HepG2 (cell line): Measurements from ENCODE around the gene DEFB131B. TPM values are rescaled to one million over a fixed set of nuclear protein-coding genes. Genes with fewer than 3 reads are reported as not detected.

Experiments used
- ATF7-NPFF ChIP-seq: sonication (generic); formaldehyde crosslinking; IDR thresholded peaks from 2 replicates; pipeline ENCODE4 v1.8.1; 2023; ENCODE audit warnings: mild to moderate bottlenecking, low read depth, missing genetic modification reagents, moderate library complexity
- CENPT ChIP-seq: sonication (generic); formaldehyde crosslinking; IDR thresholded peaks from 2 replicates; pipeline ENCODE4 v1.8.0; 2022; ENCODE audit warnings: low read depth, mild to moderate bottlenecking, moderate library complexity, missing genetic modification reagents
- CREM ChIP-seq, 2 experiments: sonication (generic) in 1 of 2; formaldehyde crosslinking in 1 of 2; IDR thresholded peaks; 2 replicates each; pipeline versions ENCODE4 v1.4.0 to v1.6.1; 2016 to 2020; ENCODE audit warnings: antibody characterized with exemption in 1 of 2, mild to moderate bottlenecking in 1 of 2, missing genetic modification reagents in 1 of 2
- GATAD1 ChIP-seq: IDR thresholded peaks from 2 replicates; pipeline ENCODE4 v1.6.1; 2016; ENCODE audit warnings: missing genetic modification reagents, missing compliant biosample characterization
- HDAC6 ChIP-seq: fragments of 200-600 bp; sonication (generic); IDR thresholded peaks from 2 replicates; pipeline ENCODE4 v1.7.0; 2017; ENCODE audit warnings: mild to moderate bottlenecking, antibody characterized with exemption, low read length, low read depth
- HNRNPLL ChIP-seq: fragments of 200-400 bp; formaldehyde crosslinking; IDR thresholded peaks from 2 replicates; pipeline ENCODE4 v1.6.1; 2017; ENCODE audit warnings: mild to moderate bottlenecking, low read depth, low read length; ENCODE audit not compliant: poor library complexity, severe bottlenecking
- IRX3 ChIP-seq: sonication (generic); formaldehyde crosslinking; IDR thresholded peaks from 2 replicates; pipeline ENCODE4 v1.8.1; 2023; ENCODE audit warnings: mild to moderate bottlenecking, low read depth, missing genetic modification reagents, borderline replicate concordance
- KDM1A ChIP-seq: IDR thresholded peaks from 2 replicates; pipeline ENCODE4 v1.6.1; 2016; ENCODE audit warnings: missing compliant biosample characterization
- MATR3 ChIP-seq: sonication (generic); formaldehyde crosslinking; IDR thresholded peaks from 2 replicates; pipeline ENCODE4 v1.4.0; 2020; ENCODE audit warnings: missing genetic modification reagents
- ONECUT2 ChIP-seq: sonication (generic); formaldehyde crosslinking; IDR thresholded peaks from 2 replicates; pipeline ENCODE4 v1.4.0; 2020; ENCODE audit warnings: missing genetic modification reagents
- PHF20 ChIP-seq: sonication (generic); formaldehyde crosslinking; IDR thresholded peaks from 2 replicates; pipeline ENCODE4 v1.5.0; 2020; ENCODE audit warnings: mild to moderate bottlenecking, missing genetic modification reagents
- RFXANK ChIP-seq: IDR thresholded peaks from 2 replicates; pipeline ENCODE4 v1.6.1; 2016
- RXRA ChIP-seq: sonication (generic); formaldehyde crosslinking; IDR thresholded peaks from 2 replicates; pipeline ENCODE4 v1.5.1; 2020; ENCODE audit warnings: missing genetic modification reagents
- SP4 ChIP-seq: sonication (generic); formaldehyde crosslinking; IDR thresholded peaks from 2 replicates; pipeline ENCODE4 v1.8.1; 2023; ENCODE audit warnings: mild to moderate bottlenecking, missing genetic modification reagents
- SRF ChIP-seq: IDR thresholded peaks from 2 replicates; pipeline ENCODE4 v1.6.1; 2011; ENCODE audit warnings: mild to moderate bottlenecking, low read depth, low read length, moderate library complexity
- TBX3 ChIP-seq: fragments of 450-650 bp; IDR thresholded peaks from 2 replicates; pipeline ENCODE4 v1.6.1; 2017; ENCODE audit warnings: antibody characterized with exemption, mild to moderate bottlenecking, inconsistent platforms, borderline replicate concordance
- ZNF343 ChIP-seq: sonication (generic); formaldehyde crosslinking; IDR thresholded peaks from 2 replicates; pipeline ENCODE4 v1.4.0; 2020; ENCODE audit warnings: mild to moderate bottlenecking, missing genetic modification reagents
- ZNF674 ChIP-seq: sonication (generic); formaldehyde crosslinking; IDR thresholded peaks from 2 replicates; pipeline ENCODE4 v1.5.0; 2020; ENCODE audit warnings: low read depth, mild to moderate bottlenecking, missing genetic modification reagents
- polyA plus RNA-seq, 8 experiments: library from polyadenylated mRNA; depleted of rRNA in 3 of 8; stranded (reverse) in 7 of 8; unstranded in 1 of 8; fragments of >200 nt; fragmentation: Illumina TruSeq in 4 of 8; extraction: Trizol in 4 of 8; gene quantifications; 2 replicates each; pipeline versions ENCODE4 v1.2.1 to v1.2.3, GENCODE V29; 2011 to 2016; ENCODE audit warnings: low read depth in 4 of 8, missing spikeins in 1 of 8, mixed read lengths in 1 of 8; ENCODE audit not compliant: insufficient read depth in 1 of 8
- total RNA-seq, 5 experiments: library from RNA; depleted of rRNA; stranded (reverse); fragments of >200 nt; fragmentation: Illumina TruSeq; extraction: Trizol; gene quantifications; 2 replicates each; pipeline ENCODE4 v1.2.3, GENCODE V29; 2016; ENCODE audit warnings: low read depth in 1 of 5
- TF ChIP-seq, protein P1 (sequence below): sonication (generic); formaldehyde crosslinking; IDR thresholded peaks from 2 replicates; pipeline ENCODE4 v1.4.0; 2020; ENCODE audit warnings: missing genetic modification reagents
- TF ChIP-seq, protein P2 (sequence below): sonication (generic); formaldehyde crosslinking; IDR thresholded peaks from 2 replicates; pipeline ENCODE4 v1.4.0; 2020; ENCODE audit warnings: missing genetic modification reagents, borderline replicate concordance
- TF ChIP-seq, protein P3 (sequence below): sonication (generic); formaldehyde crosslinking; conservative IDR thresholded peaks from 2 replicates; pipeline ENCODE4 v1.8.0; 2022; ENCODE audit warnings: mild to moderate bottlenecking, moderate library complexity, missing genetic modification reagents
- TF ChIP-seq, protein P4 (sequence below), 2 experiments: fragments of 450-650 bp in 1 of 2; sonication (generic) in 1 of 2; formaldehyde crosslinking; IDR thresholded peaks; 2 replicates each; pipeline versions ENCODE4 v1.5.0 to v1.8.0; 2020 to 2022; ENCODE audit warnings: mild to moderate bottlenecking in 1 of 2, missing genetic modification reagents in 1 of 2
- TF ChIP-seq, protein P5 (sequence below): IDR thresholded peaks from 2 replicates; pipeline ENCODE4 v1.6.1; 2016; ENCODE audit warnings: low read depth

The DEFB131B gene
- total and polyA plus RNA-seq, 2 of the 13 experiments (the other 11 are each of a cell fraction or from before 2014, with no cell fraction given) = not detected

DNA sequence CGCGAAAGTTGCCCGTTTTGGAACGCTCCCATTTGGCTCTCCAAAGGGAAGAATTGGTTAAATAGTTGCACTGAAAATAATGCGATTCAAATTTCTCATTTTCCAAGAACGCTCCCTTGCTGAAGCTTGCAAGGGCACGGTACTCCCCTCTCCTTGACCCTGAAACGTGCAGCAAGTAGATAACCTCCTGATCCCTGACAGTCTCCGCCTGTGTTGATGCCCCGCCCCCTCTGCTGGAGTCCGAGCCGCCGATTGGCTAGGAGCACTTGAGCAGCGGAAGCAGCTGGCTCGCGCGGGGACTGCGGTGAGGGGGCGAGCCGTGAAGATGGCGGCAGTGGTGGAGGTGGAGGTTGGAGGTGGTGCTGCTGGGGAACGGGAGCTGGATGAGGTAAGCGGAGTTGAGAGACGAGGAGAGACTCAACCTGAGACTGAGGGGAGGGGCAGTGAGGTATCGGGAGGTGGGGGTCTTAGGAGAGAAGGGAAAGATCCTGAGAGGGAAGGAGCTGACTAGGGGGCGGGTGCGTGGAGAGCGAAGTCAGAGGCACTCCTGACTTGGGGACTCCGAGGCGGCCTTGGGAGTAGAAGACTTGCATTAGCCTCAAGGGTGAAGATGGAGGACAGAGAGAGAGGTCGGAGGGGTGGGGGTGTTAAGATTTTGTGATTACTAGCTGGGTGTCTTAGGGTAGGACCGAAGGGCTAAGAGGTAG lies 50.6 kb downstream of the DEFB131B start, which contains the start of gene RNF121 (continued):
- peak; percentile 93 for TF ChIP-seq GATAD1
- TF ChIP-seq SP4 (CRISPR knock-in tag) = no peak
- no peak for TF ChIP-seq ZNF674 (CRISPR knock-in tag)
- no peak for TF ChIP-seq TBX3
- TF ChIP-seq HNRNPLL = peak; percentile 35
- no peak for TF ChIP-seq ZNF343 (CRISPR knock-in tag)
- no peak for TF ChIP-seq RFXANK (CRISPR knock-in tag)
- TF ChIP-seq, protein P1, sequence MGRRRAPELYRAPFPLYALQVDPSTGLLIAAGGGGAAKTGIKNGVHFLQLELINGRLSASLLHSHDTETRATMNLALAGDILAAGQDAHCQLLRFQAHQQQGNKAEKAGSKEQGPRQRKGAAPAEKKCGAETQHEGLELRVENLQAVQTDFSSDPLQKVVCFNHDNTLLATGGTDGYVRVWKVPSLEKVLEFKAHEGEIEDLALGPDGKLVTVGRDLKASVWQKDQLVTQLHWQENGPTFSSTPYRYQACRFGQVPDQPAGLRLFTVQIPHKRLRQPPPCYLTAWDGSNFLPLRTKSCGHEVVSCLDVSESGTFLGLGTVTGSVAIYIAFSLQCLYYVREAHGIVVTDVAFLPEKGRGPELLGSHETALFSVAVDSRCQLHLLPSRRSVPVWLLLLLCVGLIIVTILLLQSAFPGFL (CRISPR knock-in tag) = no peak
- TF ChIP-seq, protein P2, sequence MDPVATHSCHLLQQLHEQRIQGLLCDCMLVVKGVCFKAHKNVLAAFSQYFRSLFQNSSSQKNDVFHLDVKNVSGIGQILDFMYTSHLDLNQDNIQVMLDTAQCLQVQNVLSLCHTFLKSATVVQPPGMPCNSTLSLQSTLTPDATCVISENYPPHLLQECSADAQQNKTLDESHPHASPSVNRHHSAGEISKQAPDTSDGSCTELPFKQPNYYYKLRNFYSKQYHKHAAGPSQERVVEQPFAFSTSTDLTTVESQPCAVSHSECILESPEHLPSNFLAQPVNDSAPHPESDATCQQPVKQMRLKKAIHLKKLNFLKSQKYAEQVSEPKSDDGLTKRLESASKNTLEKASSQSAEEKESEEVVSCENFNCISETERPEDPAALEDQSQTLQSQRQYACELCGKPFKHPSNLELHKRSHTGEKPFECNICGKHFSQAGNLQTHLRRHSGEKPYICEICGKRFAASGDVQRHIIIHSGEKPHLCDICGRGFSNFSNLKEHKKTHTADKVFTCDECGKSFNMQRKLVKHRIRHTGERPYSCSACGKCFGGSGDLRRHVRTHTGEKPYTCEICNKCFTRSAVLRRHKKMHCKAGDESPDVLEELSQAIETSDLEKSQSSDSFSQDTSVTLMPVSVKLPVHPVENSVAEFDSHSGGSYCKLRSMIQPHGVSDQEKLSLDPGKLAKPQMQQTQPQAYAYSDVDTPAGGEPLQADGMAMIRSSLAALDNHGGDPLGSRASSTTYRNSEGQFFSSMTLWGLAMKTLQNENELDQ (CRISPR knock-in tag) = no peak
- TF ChIP-seq, protein P3, sequence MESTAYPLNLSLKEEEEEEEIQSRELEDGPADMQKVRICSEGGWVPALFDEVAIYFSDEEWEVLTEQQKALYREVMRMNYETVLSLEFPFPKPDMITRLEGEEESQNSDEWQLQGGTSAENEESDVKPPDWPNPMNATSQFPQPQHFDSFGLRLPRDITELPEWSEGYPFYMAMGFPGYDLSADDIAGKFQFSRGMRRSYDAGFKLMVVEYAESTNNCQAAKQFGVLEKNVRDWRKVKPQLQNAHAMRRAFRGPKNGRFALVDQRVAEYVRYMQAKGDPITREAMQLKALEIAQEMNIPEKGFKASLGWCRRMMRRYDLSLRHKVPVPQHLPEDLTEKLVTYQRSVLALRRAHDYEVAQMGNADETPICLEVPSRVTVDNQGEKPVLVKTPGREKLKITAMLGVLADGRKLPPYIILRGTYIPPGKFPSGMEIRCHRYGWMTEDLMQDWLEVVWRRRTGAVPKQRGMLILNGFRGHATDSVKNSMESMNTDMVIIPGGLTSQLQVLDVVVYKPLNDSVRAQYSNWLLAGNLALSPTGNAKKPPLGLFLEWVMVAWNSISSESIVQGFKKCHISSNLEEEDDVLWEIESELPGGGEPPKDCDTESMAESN (CRISPR knock-in tag) = no peak
- no peak for TF ChIP-seq HDAC6
- TF ChIP-seq ONECUT2 (CRISPR knock-in tag) = no peak
- TF ChIP-seq, protein P4, sequence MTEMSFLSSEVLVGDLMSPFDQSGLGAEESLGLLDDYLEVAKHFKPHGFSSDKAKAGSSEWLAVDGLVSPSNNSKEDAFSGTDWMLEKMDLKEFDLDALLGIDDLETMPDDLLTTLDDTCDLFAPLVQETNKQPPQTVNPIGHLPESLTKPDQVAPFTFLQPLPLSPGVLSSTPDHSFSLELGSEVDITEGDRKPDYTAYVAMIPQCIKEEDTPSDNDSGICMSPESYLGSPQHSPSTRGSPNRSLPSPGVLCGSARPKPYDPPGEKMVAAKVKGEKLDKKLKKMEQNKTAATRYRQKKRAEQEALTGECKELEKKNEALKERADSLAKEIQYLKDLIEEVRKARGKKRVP (CRISPR knock-in tag; IDR thresholded peaks at IDR 0.05) = peak in 1 of 2 experiments; percentile 56; a peak in 2 of 4 replicates
- TF ChIP-seq KDM1A = no peak
- 0 out of 2 replicates have a peak, but pooled peaks have one; percentile 31 for TF ChIP-seq RXRA (CRISPR knock-in tag)
- no peak; the same call in 1 of the 2 replicates for TF ChIP-seq ATF7-NPFF (CRISPR knock-in tag)
- TF ChIP-seq, protein P5, sequence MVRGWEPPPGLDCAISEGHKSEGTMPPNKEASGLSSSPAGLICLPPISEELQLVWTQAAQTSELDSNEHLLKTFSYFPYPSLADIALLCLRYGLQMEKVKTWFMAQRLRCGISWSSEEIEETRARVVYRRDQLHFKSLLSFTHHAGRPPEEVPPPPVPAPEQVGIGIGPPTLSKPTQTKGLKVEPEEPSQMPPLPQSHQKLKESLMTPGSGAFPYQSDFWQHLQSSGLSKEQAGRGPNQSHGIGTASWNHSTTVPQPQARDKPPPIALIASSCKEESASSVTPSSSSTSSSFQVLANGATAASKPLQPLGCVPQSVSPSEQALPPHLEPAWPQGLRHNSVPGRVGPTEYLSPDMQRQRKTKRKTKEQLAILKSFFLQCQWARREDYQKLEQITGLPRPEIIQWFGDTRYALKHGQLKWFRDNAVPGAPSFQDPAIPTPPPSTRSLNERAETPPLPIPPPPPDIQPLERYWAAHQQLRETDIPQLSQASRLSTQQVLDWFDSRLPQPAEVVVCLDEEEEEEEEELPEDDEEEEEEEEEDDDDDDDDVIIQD (CRISPR knock-in tag) = no peak
- peak; percentile 89 for TF ChIP-seq CREM (IDR thresholded peaks at IDR 0.05)
- no peak for TF ChIP-seq CREM (CRISPR knock-in tag; IDR thresholded peaks at IDR 0.05)
- no peak for TF ChIP-seq SRF
- 0 out of 2 replicates have a peak, but pooled peaks have one; percentile 48 for TF ChIP-seq IRX3 (CRISPR knock-in tag)
- no peak for TF ChIP-seq MATR3 (CRISPR knock-in tag)
- TF ChIP-seq CENPT (CRISPR knock-in tag) = no peak
- TF ChIP-seq PHF20 = peak; percentile 42
